Vagina (tissue), 2 donors: Measurements from ENCODE around the gene RMDN2. TPM values are rescaled to one million over a fixed set of nuclear protein-coding genes. Genes with fewer than 3 reads are reported as not detected.
"Not testable (repeated sequence)": the region's sequence is repeated elsewhere in the genome, so short reads cannot be mapped to it uniquely, and the experiment has no call there.

Experiments
- DNase-seq, 2 donors: peaks; one replicate each; pipeline ENCODE4 v3.0.0-alpha.2; 2017; ENCODE audit errors: extremely low spot score in 2 of 2
- H3K27ac ChIP-seq: fragments of 200-600 bp; sonication (generic); one replicate; pipeline ENCODE4 v1.5.1; 2019
- H3K27me3 ChIP-seq: fragments of 200-600 bp; sonication (generic); one replicate; pipeline ENCODE4 v1.5.1; 2019
- H3K36me3 ChIP-seq, 2 donors: fragments of 200-600 bp; sonication (generic); one replicate each; pipeline ENCODE4 v1.5.1; 2017 to 2019
- H3K4me1 ChIP-seq: fragments of 200-600 bp; sonication (generic); one replicate; pipeline ENCODE4 v1.5.1; 2019
- H3K4me3 ChIP-seq, 2 donors: fragments of 200-600 bp; sonication (generic); 1 replicate in 1 of 2; 2 replicates in 1 of 2; pipeline ENCODE4 v1.5.1; 2016 to 2019
- H3K9me3 ChIP-seq: fragments of 200-600 bp; sonication (generic); one replicate; pipeline ENCODE4 v1.5.1; 2019
- CTCF ChIP-seq, 3 experiments: fragments of 450-650 bp in 2 of 3; fragments of 200-600 bp in 1 of 3; sonication (generic) in 1 of 3; IDR thresholded peaks; one replicate each; pipeline ENCODE4 v1.5.1; 2017 to 2019; ENCODE audit warnings: antibody characterized with exemption in 3 of 3, mild to moderate bottlenecking in 2 of 3, moderate library complexity in 2 of 3
- POLR2A ChIP-seq, 2 donors: fragments of 450-650 bp; IDR thresholded peaks; one replicate each; pipeline ENCODE4 v1.6.1; 2017; ENCODE audit warnings: antibody characterized with exemption in 2 of 2, mild to moderate bottlenecking in 2 of 2, moderate library complexity in 2 of 2
- POLR2AphosphoS5 ChIP-seq, 2 donors: sonication (generic); formaldehyde crosslinking; IDR thresholded peaks; one replicate each; pipeline ENCODE4 v1.9.0; 2017; ENCODE audit warnings: antibody characterized with exemption in 2 of 2, mild to moderate bottlenecking in 2 of 2, low read depth in 1 of 2; ENCODE audit not compliant: insufficient read depth in 1 of 2
- intact Hi-C: fragments of 100-400 bp; cut with DNase I; formaldehyde crosslinking; loops from one replicate; pipeline ENCODE4 v1.15.1; 2023
- total RNA-seq: library from RNA; depleted of rRNA; stranded (reverse); fragments of >200 nt; gene quantifications from one replicate; pipeline ENCODE4 v1.2.3, GENCODE V29; 2016

RMDN2 gene
- total RNA-seq, 1 donor from 2014 or later = 5.9 TPM

- TF ChIP-seq POLR2AphosphoS5 (IDR thresholded peaks at IDR 0.05; ENCODE audit: insufficient read depth in 1 of 2, low read depth in 1 of 2) (no peak), CTCF (IDR thresholded peaks at IDR 0.05) (no peak), POLR2A (IDR thresholded peaks at IDR 0.05) (no peak)
- intact Hi-C loops = no loop called here
- Histone ChIP-seq H3K27me3 (no peaks in the 10 kb centered on the region), H3K9me3 (no peaks in the 10 kb centered on the region), H3K27ac (no peak overlapping the region), H3K4me3 (no peak overlapping the region), H3K36me3 (no peaks in the 10 kb centered on the region), H3K4me1 (peaks cover 24% of the 10 kb centered on the region)
- DNase-seq = no peak
These were observed 4.5 kb upstream of the RMDN2 start for GRCh38 chr2:37920570-37920969.

GRCh38 chr2:37921781-37922180 is 3.3 kb upstream of the RMDN2 start:
- Histone ChIP-seq H3K4me3 (no peak overlapping the region), H3K36me3 (no peaks in the 10 kb centered on the region), H3K27me3 (no peaks in the 10 kb centered on the region), H3K9me3 (no peaks in the 10 kb centered on the region), H3K27ac (no peak overlapping the region), H3K4me1 (peaks cover 28% of the 10 kb centered on the region)
- DNase-seq = no peak
- intact Hi-C loops = no loop called here
- TF ChIP-seq POLR2A (IDR thresholded peaks at IDR 0.05) = no peak
- no peak for TF ChIP-seq CTCF (IDR thresholded peaks at IDR 0.05)
- no peak for TF ChIP-seq POLR2AphosphoS5 (IDR thresholded peaks at IDR 0.05; ENCODE audit: insufficient read depth in 1 of 2, low read depth in 1 of 2)

GRCh38 chr2:37923308-37924055 is 1.6 kb upstream of the RMDN2 start:
- H3K4me3 ChIP-seq = no peak overlapping the region
- DNase-seq = no peak
- no peaks in the 10 kb centered on the region for H3K36me3 ChIP-seq
- H3K9me3 ChIP-seq = no peaks in the 10 kb centered on the region
- H3K4me1 ChIP-seq = peaks cover 17% of the 10 kb centered on the region
- H3K27ac ChIP-seq = no peak overlapping the region
- intact Hi-C loops = no loop called here
- H3K27me3 ChIP-seq = no peaks in the 10 kb centered on the region
- TF ChIP-seq CTCF (IDR thresholded peaks at IDR 0.05) (no peak), POLR2A (IDR thresholded peaks at IDR 0.05) (no peak), POLR2AphosphoS5 (IDR thresholded peaks at IDR 0.05; ENCODE audit: insufficient read depth in 1 of 2, low read depth in 1 of 2) (no peak)

- H3K4me3 ChIP-seq = no peak overlapping the region
- no peak for DNase-seq
- H3K27me3 ChIP-seq = no peaks in the 10 kb centered on the region
- TF ChIP-seq CTCF (IDR thresholded peaks at IDR 0.05) (no peak), POLR2AphosphoS5 (IDR thresholded peaks at IDR 0.05; ENCODE audit: insufficient read depth in 1 of 2, low read depth in 1 of 2) (no peak), POLR2A (IDR thresholded peaks at IDR 0.05) (no peak)
- H3K9me3 ChIP-seq = no peaks in the 10 kb centered on the region
- intact Hi-C loops = no loop called here
- H3K36me3 ChIP-seq = no peaks in the 10 kb centered on the region
- peaks cover 17% of the 10 kb centered on the region for H3K4me1 ChIP-seq
- H3K27ac ChIP-seq = peak overlapping the region; percentile 91
These were observed 1.5 kb downstream of the RMDN2 start for GRCh38 chr2:37926635-37927034.

GRCh38 chr2:37928377-37928776 is 3.3 kb downstream of the RMDN2 start:
- no peak for TF ChIP-seq POLR2A (IDR thresholded peaks at IDR 0.05)
- TF ChIP-seq POLR2AphosphoS5 (IDR thresholded peaks at IDR 0.05; ENCODE audit: insufficient read depth in 1 of 2, low read depth in 1 of 2) = no peak
- TF ChIP-seq CTCF (IDR thresholded peaks at IDR 0.05) = no peak
- intact Hi-C loops = no loop called here
- DNase-seq = no peak
- Histone ChIP-seq H3K27ac (no peak overlapping the region), H3K9me3 (no peaks in the 10 kb centered on the region), H3K36me3 (no peaks in the 10 kb centered on the region), H3K4me3 (no peak overlapping the region), H3K4me1 (peaks cover 17% of the 10 kb centered on the region), H3K27me3 (no peaks in the 10 kb centered on the region)

- H3K4me3 ChIP-seq, H3K36me3 ChIP-seq, intact Hi-C loops: not testable (repeated sequence)
These were observed 5.3 kb downstream of the RMDN2 start for GRCh38 chr2:37930392-37930791.

GRCh38 chr2:37932873-37933272 is 7.8 kb downstream of the RMDN2 start:
- H3K27ac ChIP-seq, intact Hi-C loops, H3K4me3 ChIP-seq, H3K9me3 ChIP-seq, H3K36me3 ChIP-seq, H3K27me3 ChIP-seq, DNase-seq: not testable (repeated sequence)
- peaks cover 13% of the 10 kb centered on the region for H3K4me1 ChIP-seq

More at GRCh38 chr2:37930392-37930791, 5.3 kb downstream of the RMDN2 start:
- DNase-seq, H3K27ac ChIP-seq, H3K9me3 ChIP-seq, H3K27me3 ChIP-seq: not testable (repeated sequence)
- H3K4me1 ChIP-seq = peaks cover 20% of the 10 kb centered on the region
